NCI-H2227 (cell line): Measurements from ENCODE around the gene CRYL1.

Source experiments
- DNase-seq: peaks from one replicate; lab custom pipeline; 2025; ENCODE audit not compliant: unreplicated experiment; lab: John Stamatoyannopoulos, UW

The CRYL1 gene

GRCh38 chr13:20525601-20526544 is at the start of gene CRYL1:
TSS of gene CRYL1 (minus strand) at chr13:20525857. CDS start at chr13:20525794, 63 bp downstream.
- DNase-seq: peak; percentile 25

DNA sequence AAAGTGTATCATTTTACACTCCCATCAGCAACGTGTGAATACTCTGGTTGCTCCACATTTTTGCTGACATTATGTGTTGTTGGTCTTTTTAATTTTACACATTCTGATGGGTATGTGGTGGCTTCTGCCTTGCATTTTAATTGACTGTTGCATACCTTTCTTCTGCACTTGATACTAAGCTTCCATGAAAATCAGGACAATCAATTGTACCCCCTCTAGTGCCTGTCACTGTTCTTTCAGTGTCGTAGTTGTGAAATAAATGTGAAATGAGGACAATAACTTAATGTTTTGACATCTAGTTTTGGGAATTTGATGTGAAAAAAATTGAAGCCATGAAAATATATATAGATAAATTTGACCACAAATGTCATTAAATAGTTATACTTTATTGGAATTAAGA is 48.0 kb upstream of the CRYL1 start:
- DNase-seq: no peak

GRCh38 chr13:20573186-20573585 is 47.5 kb upstream of the CRYL1 start:
- no peak for DNase-seq

GRCh38 chr13:20571676-20572075 is 46.0 kb upstream of the CRYL1 start:
- DNase-seq: no peak

GRCh38 chr13:20570517-20570916 is 44.9 kb upstream of the CRYL1 start:
- DNase-seq: no peak

GRCh38 chr13:20567881-20568528 is 42.3 kb upstream of the CRYL1 start:
- no peak for DNase-seq

DNA sequence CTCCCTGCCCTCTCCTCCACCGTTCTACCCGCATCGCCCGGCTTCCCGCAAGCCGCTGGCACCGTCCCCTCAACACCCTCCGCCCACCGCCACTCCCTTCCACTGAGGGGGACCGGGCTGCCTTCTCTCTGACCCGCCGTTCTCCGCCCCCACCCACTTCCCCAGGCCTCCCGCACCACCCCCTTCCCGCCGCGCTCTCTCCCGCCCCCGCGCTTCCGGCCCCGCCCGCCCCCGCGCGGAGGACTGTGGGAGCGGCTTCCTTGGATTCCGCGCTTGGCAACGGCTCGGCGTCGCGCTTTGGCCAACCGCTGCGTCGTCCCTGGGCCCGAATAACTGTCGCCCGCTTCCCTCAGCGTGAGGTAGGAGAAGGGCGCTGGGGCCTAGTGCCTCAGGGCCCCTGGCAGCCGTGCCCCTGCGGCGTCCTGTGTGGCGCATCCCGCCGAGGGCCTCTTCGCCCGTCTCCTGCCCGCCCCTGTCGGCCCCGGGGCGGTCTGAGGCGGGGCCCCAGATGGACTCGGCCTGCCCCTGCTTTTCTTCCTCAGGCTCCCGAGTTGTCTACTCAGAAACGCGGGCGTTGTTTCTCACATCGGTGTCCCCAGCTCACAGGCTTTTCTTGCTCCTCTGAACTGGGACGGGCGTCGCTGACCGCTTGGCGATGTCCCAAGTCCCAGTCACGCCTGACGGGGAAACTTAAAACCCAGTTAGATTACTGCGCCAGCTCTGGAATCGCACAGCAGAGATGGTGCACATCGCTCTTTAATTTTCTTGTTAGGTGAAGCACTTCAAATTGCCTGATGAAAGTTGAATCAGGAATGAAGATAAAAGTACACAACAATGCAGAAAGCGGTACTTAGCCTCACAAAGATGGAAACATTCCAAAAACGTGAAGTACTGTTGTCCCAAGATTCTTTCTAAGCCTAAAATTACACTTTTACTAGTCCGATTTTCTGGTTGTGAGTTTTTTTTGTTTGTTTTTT is 41.5 kb upstream of the CRYL1 start, which contains the start of gene IFT88:
IFT88 (plus strand) TSS at position 260 of the 977 bp plus-strand sequence. CDS start 7,229 bp downstream, outside the sequence.
- DNase-seq: peak; percentile 70

- no peak for DNase-seq
Measured at GRCh38 chr13:20566468-20566897, 40.8 kb upstream of the CRYL1 start.

DNA sequence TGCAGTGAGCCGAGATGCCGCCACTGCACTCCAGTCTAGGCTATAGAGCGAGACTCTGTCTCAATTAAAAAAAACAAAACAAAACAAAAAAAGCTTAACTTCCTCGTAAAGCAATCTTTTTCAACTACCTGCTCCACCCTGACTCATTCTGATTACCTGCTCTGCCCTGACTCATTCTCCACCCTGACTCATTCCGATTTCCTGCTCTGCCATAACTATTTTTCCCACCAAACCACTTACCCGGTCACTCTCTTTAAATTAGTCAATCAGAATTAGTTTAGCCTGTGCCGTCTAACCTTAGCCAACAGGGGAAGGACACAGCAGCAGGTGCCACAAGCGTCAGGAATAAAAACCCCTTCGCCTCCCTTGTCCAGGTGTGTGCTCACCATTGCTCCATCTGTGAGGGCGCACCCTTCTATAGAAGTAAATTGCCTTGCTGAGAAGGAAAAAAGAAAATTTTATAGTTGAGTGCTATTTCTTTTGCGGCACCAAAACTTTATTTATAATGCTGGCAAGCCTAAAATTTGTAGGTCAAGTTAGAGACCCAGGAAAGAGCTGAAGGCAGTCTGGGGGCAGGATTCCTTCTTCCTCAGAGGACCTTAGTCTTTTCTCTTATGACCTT is 39.6 kb upstream of the CRYL1 start:
- DNase-seq: no peak

DNA sequence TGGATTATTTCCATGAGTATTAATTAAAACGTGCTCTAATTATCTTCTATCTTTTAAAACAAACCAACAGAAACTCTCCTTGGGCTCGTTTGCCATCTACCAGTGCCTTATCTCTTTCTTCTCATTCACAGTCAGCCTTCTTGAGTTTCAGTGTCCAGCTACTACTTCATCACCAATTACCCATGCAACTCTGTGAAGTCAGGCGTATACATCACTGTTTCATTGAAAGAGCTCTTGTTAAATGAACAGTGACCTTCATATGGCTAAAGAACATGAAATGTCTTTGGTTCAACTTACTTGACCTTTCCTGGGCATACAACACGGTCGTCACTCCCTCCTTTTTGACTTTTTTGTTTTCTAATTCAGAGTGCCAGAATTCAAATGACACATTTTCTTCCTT is 36.1 kb upstream of the CRYL1 start:
- no peak for DNase-seq

GRCh38 chr13:20559659-20560356 is 34.2 kb upstream of the CRYL1 start:
- no peak for DNase-seq

DNA sequence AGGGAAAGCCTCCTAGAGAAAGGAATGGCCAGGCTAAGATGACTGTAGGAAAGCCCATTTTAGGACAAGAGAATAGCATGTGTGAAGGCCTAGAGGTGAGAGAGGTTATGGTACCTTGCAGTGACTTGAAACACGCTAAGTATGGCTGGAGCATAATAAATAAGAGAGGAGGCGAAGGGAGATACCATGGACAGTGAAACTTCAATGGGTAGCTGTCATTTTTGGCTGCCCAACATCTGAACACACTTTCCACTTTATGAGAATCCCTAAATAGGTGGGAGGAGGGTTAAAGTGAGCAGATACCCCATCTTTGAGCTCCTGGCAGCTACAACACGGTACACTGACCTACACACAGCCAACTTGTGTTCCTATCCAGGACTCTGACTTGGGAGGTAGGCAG is 33.3 kb upstream of the CRYL1 start:
- no peak for DNase-seq

- DNase-seq: no peak
Measured at GRCh38 chr13:20553311-20553710, 27.7 kb upstream of the CRYL1 start.

DNA sequence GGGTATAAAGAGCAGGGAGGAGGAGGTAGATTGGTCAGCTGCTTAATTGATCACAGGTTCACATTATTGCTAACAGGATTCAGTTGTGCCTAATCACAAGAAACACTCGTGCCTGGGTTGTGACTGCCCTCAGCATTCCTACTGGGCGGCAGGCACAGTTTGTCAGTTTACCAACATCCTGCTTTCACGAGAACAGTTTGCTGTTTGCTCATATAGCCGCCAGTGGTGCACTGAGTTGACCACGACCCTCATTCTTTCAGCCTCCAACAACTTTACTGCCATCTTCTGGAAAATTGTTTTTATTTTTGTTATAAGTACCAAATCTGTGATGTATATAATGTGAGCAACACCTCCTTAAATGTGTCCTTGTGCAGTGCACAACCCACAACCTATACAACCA is 25.1 kb upstream of the CRYL1 start:
- no peak for DNase-seq

GRCh38 chr13:20547479-20547908 is 21.8 kb upstream of the CRYL1 start:
- no peak for DNase-seq

DNA sequence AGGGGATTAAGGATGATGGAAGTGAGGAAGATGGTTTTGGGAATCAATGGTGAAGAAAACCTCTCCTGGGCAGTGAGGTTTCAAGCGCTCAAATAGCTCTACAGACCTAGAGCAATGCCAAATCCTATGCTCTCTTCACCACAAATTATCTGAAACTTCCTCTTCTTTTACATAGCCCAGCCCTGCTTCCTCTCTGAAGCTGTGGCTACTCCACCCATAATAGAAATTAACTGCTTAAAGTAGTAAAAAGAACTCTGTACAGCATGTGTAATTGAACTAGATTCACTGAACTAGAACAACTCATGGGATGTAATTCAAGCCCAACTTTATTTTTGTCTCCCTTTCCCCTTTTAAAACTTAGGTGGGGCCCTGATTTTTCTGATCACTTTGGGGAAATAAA is 20.9 kb upstream of the CRYL1 start:
- no peak for DNase-seq

DNA sequence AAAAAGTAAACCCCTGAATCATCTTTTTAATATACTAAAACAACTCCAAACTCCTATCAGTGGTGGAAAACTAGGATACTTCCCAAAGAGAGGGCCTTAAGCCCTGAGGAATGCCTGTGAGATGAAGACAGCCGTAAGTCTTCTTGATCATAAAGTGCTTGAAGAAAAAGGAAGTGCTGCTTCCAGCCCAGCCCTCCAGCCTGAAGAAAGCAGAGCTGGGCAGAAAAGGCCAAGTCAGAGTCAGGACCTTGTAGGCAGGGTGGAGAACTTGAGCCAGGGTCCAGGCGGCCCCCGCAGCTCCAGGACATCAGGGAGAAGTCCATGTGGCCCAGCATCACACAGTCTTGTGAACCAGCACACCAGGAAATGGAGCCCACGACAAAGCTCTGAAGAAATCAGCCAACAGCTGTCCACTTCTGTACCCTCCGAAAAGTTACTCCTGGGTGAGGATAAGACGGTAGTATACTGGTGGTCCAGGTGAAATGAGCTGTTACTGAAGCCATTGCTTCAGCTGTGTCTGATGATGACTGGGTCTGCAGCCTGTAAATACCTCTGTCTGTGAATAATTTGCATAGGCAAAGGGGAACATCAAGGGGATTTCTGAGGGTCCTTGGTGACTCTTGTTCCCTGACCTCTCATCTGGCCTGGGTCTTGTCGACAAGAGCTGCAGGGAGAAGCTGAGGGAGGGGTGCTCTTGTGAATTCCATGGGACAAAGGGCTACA is 18.7 kb upstream of the CRYL1 start:
- DNase-seq: no peak

DNA sequence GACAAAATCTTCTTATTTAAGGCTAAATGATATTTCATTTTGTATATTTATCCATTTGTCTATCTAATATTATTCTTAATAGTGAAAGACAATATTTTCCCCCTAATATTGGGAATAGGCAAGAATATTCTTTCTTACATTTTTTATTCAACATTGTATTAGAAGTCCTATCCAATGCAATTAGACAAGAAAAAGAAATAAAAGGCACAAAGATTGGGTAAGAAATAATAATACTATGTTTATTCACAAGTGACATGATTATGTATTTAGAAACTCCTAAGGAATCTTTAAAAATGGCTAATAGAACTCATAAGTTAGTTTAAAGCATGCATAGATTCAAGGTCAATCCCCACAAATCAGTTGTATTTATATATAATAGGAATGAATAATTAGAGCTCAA is 11.3 kb upstream of the CRYL1 start:
- DNase-seq: no peak

- DNase-seq: no peak
Measured at GRCh38 chr13:20534038-20534608, 8.5 kb upstream of the CRYL1 start.
